Iris pigment epithelial cell (primary cell): ENCODE results near the gene MAPT.
"Not testable (repeated sequence)": the region's sequence is repeated elsewhere in the genome, so short reads cannot be mapped to it uniquely, and the experiment has no call there.

ENCODE experiments used
- DNase-seq: peaks from one replicate; pipeline ENCODE4 v3.0.0-alpha.2; 2011; ENCODE audit warnings: low read depth

Gene MAPT

DNA sequence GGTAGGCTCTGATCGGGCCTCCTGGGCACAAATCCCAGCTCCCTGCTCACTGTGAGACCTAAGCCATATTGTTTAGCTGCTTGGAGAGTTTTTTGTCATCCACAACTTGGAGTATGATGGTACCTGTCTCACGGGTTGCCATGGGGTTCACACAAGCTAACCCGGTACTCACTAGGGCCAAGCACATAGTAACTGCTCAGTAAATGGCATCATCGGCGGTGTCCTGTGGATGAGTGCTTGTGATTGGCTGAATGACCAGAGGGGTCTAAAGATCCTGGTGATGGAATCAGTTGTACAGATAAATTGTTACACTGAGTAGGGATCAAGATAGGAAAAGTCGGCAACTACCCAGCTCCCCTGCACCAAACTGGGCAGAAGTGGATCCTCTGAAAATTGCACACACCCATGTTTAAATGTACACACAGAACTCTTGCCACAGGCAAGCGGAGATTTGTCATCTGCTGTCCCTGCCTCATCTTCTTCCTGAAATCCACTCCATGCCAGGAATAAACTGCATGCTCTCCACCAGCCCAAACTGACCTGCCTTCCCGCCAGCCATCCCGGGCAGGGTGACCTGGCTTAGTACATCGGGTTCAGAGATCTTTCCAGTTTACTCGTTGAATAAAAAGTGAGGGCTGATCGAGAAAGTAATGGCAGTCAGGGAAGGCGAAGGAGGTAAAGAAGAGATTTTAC lies 6.5 kb downstream of the MAPT start:
- no peak for DNase-seq

DNA sequence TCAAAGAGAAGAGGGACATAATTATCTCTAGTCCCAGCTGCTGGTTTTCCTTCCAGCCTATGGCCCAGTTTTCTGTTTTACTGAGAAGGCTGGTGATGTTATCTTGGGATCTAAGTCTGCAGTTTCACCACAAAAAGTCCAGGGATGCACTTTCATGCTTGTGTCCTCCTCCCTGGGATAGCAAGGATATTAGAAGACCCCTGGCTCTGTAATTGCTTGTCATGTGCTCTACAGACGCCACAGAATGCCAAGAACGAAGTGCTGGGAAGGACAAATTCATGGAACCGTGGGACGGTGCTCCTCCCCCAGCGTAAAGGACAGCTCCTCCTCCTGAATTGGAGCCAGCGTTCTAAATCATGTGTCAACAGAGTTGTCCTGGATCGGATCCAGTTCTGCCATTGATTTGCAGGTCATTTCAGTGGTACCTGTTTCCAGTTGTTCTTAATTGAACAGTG lies 8.6 kb downstream of the MAPT start:
- DNase-seq, result no peak

DNA sequence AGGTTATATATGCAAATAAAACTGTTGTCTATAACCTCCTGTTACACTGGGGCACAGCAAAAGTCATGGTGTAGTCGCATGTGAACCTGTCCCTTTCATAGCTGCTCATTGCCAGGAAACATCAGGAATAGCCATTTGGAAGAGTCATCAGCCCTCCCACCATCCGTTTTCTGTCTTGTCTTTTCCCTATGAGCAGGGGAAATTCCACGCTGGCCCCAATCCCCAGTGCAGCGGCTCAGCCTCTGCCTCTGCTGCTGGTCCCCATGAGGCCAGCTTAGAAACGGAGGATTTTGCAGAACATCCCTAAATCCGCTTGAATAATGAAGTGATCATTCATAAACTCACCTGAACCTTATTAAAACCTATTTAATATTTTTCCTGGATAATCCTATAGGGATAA lies 10.5 kb downstream of the MAPT start:
- no peak for DNase-seq

DNA sequence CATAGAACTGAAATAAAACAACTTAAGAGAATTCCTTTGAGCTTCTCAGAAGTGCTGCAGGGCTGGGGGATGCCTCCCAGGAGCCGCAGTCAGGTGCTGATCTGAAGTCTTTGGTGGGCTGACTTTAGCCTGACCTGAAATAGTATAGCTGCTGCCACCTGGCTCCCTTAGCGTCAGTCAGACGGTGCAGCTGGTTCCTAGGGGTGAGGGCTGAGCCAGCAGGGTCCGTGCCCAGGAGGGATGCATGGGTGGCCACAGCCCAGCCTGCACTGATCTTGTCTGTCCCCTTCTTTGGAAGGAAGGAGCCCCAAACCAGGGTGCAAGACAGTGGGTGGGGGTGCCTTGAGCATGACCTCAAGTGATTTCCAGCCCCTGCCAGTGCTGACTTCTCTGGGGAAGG lies 11.5 kb downstream of the MAPT start:
- no peak for DNase-seq

DNA sequence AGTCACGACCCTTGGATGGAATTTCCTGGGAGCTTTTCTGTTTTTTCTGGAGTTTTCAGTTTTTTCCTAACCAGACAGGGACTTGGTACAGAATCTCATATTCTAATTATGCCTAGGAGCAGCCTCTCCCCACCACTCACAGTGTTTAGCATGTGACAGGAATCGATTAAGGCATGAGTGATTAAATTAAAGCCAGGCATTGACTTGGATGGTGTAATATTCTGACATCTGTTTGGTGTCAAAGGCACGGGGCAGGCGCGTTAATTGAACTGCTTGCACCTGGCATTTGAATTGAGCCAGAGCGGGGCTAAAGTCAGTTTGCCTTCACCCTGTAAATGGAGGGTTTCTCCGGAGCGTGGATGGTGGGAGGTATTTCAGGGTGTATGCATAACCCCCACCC lies 11.9 kb downstream of the MAPT start:
- DNase-seq, result no peak

GRCh38 chr17:45906927-45907622 lies 12.7 kb downstream of the MAPT start:
- no peak for DNase-seq

DNA sequence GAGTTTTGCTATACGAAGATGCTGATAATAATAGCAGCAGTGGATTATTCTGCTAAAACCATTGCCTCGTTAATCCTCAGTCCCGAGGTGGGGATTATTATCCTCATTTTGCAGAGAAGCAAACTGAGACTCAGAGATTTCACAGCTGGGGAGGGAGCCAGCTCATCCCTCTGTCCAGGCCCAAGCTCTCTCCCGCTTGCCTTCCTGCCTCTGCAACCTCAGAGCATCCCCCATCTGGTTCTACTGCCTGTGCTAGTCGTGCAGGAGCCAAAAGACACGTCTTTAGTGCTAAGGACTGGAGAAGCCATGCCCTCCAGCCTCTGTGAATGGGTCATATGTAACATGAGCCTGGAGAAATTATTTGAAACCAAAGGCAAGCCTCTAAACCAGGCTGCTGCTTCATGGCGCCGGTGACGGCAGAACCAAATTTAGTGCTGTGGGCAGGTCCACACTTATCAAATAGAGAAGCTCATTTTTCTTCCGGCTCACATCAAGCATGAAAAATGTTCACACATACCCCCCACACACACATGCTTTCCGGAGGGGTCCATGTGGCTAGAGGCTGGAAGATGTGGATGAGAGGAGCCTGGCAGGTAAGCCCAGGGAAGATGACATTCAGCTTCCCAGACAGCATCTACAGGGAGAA lies 13.5 kb downstream of the MAPT start:
- no peak for DNase-seq

DNA sequence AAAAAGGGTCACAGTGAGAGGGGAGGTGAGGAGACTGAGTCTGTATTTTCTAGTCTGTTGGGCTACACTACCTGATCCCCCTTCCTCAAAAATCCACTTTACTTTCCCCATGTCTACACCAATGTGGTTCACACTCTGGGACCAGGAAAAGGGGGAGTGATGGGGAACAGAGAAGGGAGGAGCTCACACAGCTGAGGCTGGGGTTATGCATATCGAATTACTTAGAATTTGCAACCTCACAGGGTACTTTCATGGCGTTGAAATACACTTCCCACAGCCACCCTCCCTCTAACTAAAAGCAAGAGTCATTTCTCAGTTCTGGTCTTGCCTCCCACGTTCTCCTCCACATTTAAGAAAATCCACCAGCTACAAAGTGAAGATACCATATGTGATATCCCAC lies 14.1 kb downstream of the MAPT start:
- no peak for DNase-seq

DNA sequence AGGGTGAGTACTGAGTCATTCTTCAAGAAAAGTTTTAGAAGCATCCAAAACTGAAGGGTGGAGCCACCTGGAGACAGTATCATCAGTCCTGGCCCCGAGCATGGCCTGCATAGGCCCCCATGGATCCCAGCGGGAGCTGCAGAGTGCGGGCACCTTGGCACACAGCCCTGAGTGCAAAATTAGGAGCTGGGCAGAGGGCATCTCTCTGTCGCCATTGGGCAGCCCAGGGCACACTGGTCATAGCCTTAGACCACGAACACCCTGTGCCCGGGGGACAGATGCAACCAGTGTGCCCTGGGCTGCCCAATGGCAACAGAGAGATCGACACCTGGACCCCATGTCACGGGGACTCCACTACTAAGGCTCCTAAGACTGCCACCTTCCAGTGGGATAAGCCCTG lies 14.6 kb downstream of the MAPT start:
- no peak for DNase-seq

DNA sequence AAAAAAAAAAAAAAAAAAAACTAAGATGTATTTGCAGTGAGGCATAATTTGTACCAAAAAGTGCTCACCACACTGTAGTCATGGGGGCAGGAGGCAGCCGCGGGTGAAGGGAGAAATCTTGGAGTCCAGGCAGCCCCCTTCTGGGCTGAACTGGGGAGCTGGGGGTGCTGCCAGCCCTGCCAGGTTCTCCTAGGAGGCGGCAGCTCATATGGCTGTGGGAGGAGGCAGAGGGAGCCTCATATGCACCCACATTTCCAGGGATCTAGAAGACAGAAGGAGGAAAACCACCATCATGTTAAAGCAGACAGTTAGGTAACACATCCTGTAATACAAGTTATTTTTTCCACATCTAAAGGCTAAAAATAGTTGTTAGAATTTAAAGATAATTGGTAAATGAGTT lies 16.3 kb downstream of the MAPT start:
- no peak for DNase-seq

GRCh38 chr17:45912319-45912718 lies 18.0 kb downstream of the MAPT start:
- no peak for DNase-seq

DNA sequence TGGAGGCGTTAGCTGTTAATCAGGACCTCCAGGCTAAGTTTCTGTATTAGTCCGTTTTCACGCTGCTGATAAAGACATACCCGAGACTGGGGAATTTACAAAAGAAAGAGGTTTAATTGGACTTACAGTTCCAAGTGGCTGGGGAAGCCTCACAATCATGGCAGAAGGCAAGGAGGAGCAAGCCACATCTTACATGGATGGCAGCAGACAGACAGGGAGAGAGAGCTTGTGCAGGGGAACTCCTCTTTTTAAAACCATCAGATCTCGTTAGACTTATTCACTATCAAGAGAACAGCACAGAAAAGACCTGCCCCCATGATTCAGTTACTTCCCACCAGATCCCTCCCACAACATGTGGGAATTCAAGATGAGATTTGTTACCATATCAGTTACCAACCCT lies 18.7 kb downstream of the MAPT start:
- not testable (repeated sequence) for DNase-seq

- DNase-seq, result no peak
Measured at GRCh38 chr17:45914047-45914717, 19.8 kb downstream of the MAPT start.

DNA sequence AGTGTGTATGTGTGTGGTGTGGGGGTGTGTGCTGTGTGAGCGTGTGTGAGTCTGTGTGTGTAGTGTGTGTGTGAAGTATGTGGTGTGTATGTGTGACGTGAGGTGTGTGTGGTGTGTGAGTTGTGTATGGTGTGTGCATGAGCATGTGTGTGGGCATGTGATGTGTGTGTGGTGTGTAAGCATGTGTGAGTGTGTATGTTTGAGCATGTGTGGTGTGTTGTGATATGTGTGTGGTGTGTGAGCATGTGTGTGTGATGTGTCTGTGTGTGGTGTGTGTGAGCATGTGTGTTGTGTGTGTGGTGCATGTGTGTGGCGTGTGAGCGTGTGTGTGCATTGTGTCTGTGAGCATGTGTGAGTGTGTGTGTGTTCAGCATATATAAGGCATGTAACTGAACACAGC lies 20.9 kb downstream of the MAPT start:
- no peak for DNase-seq

- no peak for DNase-seq
Measured at GRCh38 chr17:45917081-45917480, 22.7 kb downstream of the MAPT start.

DNA sequence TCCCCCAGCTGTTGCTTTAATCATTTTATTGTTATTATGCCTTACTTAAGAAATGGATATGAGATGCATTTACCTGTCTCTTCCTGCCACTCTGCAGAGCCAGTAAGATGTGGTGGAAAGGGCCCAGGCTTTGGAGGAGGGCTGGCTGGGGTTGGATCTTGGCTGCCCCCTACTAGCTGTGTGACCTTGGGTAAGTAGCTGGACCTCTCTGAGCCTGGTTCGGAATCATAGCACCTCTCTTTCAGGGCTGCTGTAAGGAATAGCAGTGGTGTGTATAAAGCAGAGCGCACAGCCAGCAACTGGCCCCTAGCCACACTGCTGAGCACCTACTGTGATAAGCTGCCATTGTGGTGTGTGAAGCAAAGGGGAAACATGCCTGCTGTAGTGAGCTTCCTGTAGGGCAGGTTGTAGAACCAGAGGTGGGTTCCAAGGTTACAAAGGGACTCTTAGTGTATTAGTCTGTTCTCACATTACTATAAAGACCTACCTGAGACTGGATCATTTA lies 23.9 kb downstream of the MAPT start:
- DNase-seq, result no peak

DNA sequence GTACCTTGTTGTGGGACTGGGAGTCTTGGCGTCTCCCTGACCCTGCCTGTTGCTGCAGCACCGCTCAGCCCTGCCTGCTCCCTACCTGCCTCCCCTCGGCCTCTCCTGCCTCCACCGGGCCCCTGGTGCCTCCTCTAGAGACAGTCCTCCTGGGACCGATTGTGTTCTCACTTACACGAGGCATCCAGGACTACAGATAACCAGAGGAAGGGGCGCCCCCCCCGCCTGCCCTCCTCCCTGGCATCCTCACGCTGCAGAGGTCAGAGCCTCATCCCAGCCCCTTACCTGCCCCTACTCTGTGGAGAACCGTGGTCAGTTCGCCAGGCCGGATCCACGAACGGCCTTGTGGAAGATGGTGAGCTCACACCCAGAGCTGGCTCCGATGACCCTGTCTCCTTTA lies 24.8 kb downstream of the MAPT start:
- no peak for DNase-seq

- no peak for DNase-seq
Measured at GRCh38 chr17:45920083-45920482, 25.7 kb downstream of the MAPT start.

DNA sequence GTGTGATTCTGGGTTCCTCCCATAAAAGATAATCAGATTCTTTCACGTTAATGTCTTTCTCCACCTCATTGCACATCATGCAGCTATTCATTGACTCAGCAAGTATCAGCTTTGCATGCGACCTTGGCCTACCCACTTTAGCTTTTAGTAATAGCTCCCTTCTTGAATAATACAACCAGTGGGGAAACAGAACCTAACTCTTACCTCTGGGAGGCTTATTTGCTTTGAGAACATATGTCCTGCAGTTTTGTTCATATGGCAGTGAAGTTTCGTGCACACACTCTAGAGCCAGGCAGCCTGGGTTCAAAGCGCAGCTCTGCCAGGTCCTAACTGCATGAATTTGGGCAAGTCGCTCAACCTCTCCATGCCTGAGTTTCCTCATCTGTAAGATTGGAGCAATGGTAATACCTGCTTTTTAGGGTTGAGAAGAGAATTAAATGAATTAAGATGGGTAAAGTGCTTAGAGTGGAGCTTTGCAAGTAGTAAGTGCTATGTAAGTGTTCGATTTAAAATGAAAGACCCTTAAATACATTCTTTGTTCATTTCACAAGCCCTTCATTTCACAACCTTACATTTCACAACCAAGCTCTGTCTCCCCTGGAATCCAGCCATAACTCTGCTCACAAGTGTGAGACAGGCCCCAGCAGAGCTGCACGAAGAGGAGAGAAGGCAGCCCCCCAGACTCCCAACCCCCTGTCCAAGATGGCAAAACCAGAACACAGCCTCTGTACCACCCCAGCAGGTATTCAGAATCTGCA lies 29.3 kb downstream of the MAPT start:
- peak; percentile 73 for DNase-seq

DNA sequence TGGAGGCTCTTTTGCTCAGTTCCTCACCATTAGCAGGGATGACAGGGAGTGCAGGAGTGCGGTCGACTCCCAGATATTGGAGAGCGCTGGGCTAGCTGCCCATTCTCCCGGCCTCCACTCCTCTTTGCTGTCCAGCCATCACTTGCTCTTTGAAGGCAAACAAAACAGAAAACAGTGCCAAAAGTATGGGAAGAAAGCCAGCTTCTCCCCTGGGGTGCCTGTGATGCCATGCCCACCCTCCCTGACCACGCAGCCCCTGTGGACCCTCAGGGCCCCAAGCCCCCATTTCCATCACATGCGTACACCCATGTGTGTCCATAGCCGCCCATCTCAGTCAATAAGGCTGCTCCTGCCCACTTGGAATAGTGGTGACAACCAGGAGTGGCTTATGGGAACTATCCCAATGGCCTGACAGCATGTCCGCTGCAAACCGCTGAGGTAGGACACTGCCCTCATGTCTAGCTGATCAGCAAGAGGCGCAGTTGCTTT lies 30.0 kb downstream of the MAPT start:
- no peak for DNase-seq

GRCh38 chr17:45925311-45925710 lies 31.0 kb downstream of the MAPT start:
- DNase-seq, result peak; percentile 3

DNA sequence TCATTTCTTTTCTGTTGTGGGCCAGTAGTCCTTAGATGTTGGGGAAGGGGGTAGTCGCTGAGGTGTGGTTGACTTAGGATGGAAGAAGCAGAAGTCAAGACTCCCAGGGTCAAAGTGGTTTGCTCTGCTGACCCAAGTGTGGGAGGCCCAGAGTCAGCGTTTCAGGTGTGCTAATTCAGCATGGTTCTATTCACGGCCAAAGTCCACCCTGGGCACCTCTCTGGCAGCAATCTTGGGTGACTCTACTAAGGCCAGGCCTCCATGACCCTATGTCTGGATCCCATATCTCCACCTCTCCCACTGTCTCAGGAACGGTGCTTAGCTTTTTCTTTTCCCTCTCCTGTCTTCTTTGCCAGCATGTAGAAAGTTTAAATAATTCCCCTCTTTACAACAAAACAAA lies 32.9 kb downstream of the MAPT start:
- no peak for DNase-seq
